Hepatocyte (in vitro differentiated cells): Measurements from ENCODE around the gene SERPINF2. TPM values are rescaled to one million over a fixed set of nuclear protein-coding genes. Genes with fewer than 3 reads are reported as not detected.

Experiments
- DNase-seq: peaks from one replicate; pipeline ENCODE4 v3.0.0-alpha.2; 2016; ENCODE audit warnings: low spot score
- H2AFZ ChIP-seq: fragments of 200-600 bp; sonication (generic); 2 replicates; pipeline ENCODE4 v1.6.0; 2016; ENCODE audit warnings: antibody characterized with exemption, mild to moderate bottlenecking
- H3K27ac ChIP-seq: fragments of 200-600 bp; sonication (generic); 2 replicates; pipeline ENCODE4 v1.5.1; 2016; ENCODE audit warnings: mild to moderate bottlenecking
- H3K27me3 ChIP-seq: fragments of 200-600 bp; sonication (generic); 2 replicates; pipeline ENCODE4 v1.6.1; 2016
- H3K36me3 ChIP-seq: fragments of 200-600 bp; sonication (generic); replicated peaks from 2 replicates; pipeline ENCODE4 v1.5.1; 2016; ENCODE audit warnings: low read depth; ENCODE audit not compliant: insufficient read depth
- H3K4me1 ChIP-seq: fragments of 200-600 bp; sonication (generic); 2 replicates; pipeline ENCODE4 v1.5.1; 2016; ENCODE audit warnings: mild to moderate bottlenecking, moderate library complexity; ENCODE audit not compliant: insufficient read depth
- H3K4me2 ChIP-seq: fragments of 200-600 bp; sonication (generic); 2 replicates; pipeline ENCODE4 v1.6.0; 2016
- H3K4me3 ChIP-seq: fragments of 200-600 bp; sonication (generic); 2 replicates; pipeline ENCODE4 v1.5.1; 2016; ENCODE audit warnings: mild to moderate bottlenecking
- H3K79me2 ChIP-seq: fragments of 200-600 bp; sonication (generic); 2 replicates; pipeline ENCODE4 v1.6.0; 2017; ENCODE audit warnings: mild to moderate bottlenecking
- H3K9me2 ChIP-seq: fragments of 200-600 bp; sonication (generic); replicated peaks from 2 replicates; pipeline ENCODE4 v1.6.0; 2017; ENCODE audit warnings: mild to moderate bottlenecking; ENCODE audit not compliant: insufficient read depth
- H3K9me3 ChIP-seq: fragments of 200-600 bp; sonication (generic); 2 replicates; pipeline ENCODE4 v1.5.1; 2016; ENCODE audit warnings: low read depth, mild to moderate bottlenecking
- H4K20me1 ChIP-seq: fragments of 200-600 bp; sonication (generic); 2 replicates; pipeline ENCODE4 v1.6.0; 2016; ENCODE audit warnings: mild to moderate bottlenecking; ENCODE audit not compliant: insufficient read depth, poor library complexity, severe bottlenecking
- EZH2 ChIP-seq: fragments of 200-600 bp; sonication (generic); IDR thresholded peaks from 2 replicates; pipeline ENCODE4 v1.6.1; 2016; ENCODE audit warnings: antibody characterized with exemption, mild to moderate bottlenecking, borderline replicate concordance
- EZH2phosphoT487 ChIP-seq: fragments of 200-600 bp; sonication (generic); IDR thresholded peaks from one replicate; pipeline ENCODE4 v1.6.1; 2018; ENCODE audit warnings: antibody characterized with exemption, mild to moderate bottlenecking, low read depth, moderate library complexity; ENCODE audit not compliant: unreplicated experiment, severe bottlenecking
- WGBS: methylation state at CpG from one replicate; pipeline ENCODE4 v1.1.6; 2016; ENCODE audit warnings: low lambda C conversion rate; ENCODE audit errors: missing lambda C conversion rate; 5-methylcytosine and 5-hydroxymethylcytosine counted together
- polyA plus RNA-seq: library from polyadenylated mRNA; unstranded; fragments of >200 nt; fragmentation: Nextera tagmentation; extraction: Ambion mirVana; gene quantifications from 2 replicates; pipeline ENCODE4 v1.2.1, GENCODE V29; 2016
- total RNA-seq: library from RNA; depleted of rRNA; stranded (reverse); fragments of >200 nt; gene quantifications from 2 replicates; pipeline ENCODE4 v1.2.3, GENCODE V29; 2014
- TF ChIP-seq, protein P1 (sequence below): fragments of 200-600 bp; sonication (generic); IDR thresholded peaks from 2 replicates; pipeline ENCODE4 v1.5.1; 2016; ENCODE audit warnings: antibody characterized with exemption, mild to moderate bottlenecking; ENCODE audit not compliant: poor library complexity

SERPINF2 gene
- total and polyA plus RNA-seq, 2 experiments from 2014 or later = 127 to 164 TPM

DNA sequence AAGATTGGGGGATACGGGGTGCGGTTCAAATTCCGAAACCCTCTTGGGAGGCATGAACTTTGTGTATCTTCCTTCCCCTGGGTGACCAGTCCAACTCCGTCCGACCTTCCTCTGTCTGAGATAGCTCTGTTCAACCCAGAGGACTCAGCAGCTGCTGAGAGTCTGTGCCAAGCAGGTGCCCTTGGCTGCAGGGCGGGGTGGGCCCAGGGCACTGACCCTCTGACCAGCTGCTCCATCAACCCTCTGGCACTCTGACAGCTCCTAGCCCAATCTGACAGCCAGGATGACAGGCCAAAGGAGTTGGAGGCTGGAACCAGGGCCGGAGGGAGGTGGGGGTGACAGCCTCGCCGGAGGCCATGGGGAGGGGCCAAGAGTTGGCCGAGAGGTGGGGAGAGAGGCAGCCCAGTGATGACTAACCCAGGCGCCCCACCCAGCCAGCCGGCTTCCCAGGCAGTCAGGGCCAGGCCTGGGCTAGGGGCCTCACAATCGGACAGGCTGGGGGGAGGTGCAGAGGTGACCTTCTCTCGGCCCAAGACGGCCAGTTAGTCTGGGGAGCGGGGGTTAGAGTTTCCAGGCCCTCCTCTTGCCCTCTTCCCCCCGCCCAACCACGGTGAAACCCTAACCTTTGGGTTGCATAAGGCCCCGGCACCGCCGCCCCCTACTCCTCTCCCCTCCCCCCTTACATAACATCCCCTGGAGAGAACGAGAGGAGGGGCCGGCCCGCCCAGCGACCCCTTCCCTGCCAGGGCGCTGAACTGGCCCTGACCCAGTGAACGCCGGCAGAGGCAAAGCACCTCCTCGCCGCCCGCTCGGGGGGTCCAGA lies 27.5 kb upstream of the SERPINF2 start:
- Histone ChIP-seq H3K9me2 (no peaks in the 10 kb centered on the region), H3K4me2 (peak overlapping the region; percentile 90), H3K36me3 (no peaks in the 10 kb centered on the region), H3K9me3 (no peaks in the 10 kb centered on the region), H3K27me3 (no peaks in the 10 kb centered on the region), H3K27ac (peak overlapping the region; percentile 97), H3K4me1 (peaks cover 35% of the 10 kb centered on the region), H3K79me2 (peaks cover 27% of the 10 kb centered on the region), H2AFZ (no peak overlapping the region), H4K20me1 (peaks cover 38% of the 10 kb centered on the region), H3K4me3 (peak overlapping the region; percentile 34)
- WGBS = 4% methylated on average over 20 of the region's 32 CpGs
- TF ChIP-seq EZH2phosphoT487 (no peak), EZH2 (no peak)
- peak; percentile 95 for DNase-seq

DNA sequence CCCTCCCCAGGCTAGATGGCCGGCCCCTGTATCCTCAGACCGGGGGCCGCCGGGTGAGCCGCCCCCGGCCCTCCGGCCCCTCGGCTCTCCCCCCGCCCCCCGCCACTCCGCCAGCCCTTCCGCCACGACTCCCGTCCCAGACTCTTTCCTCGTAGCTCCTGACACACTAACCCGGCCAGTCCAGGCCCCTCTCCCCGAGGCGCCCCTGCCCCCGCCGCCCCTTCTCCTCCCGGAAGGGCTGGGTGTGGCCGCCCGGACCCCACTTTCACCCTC lies 26.9 kb upstream of the SERPINF2 start:
- TF ChIP-seq EZH2phosphoT487 (no peak), EZH2 (no peak)
- TF ChIP-seq, protein P1, sequence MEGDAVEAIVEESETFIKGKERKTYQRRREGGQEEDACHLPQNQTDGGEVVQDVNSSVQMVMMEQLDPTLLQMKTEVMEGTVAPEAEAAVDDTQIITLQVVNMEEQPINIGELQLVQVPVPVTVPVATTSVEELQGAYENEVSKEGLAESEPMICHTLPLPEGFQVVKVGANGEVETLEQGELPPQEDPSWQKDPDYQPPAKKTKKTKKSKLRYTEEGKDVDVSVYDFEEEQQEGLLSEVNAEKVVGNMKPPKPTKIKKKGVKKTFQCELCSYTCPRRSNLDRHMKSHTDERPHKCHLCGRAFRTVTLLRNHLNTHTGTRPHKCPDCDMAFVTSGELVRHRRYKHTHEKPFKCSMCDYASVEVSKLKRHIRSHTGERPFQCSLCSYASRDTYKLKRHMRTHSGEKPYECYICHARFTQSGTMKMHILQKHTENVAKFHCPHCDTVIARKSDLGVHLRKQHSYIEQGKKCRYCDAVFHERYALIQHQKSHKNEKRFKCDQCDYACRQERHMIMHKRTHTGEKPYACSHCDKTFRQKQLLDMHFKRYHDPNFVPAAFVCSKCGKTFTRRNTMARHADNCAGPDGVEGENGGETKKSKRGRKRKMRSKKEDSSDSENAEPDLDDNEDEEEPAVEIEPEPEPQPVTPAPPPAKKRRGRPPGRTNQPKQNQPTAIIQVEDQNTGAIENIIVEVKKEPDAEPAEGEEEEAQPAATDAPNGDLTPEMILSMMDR = no peak
- H3K79me2 ChIP-seq = peaks cover 27% of the 10 kb centered on the region
- peaks cover 38% of the 10 kb centered on the region for H4K20me1 ChIP-seq
- H3K4me1 ChIP-seq = peaks cover 32% of the 10 kb centered on the region
- H3K9me3 ChIP-seq = no peaks in the 10 kb centered on the region
- no peaks in the 10 kb centered on the region for H3K27me3 ChIP-seq
- H3K4me2 ChIP-seq = peak overlapping the region; percentile 90
- H3K4me3 ChIP-seq = peak overlapping the region; percentile 34
- no peak for DNase-seq
- no peaks in the 10 kb centered on the region for H3K36me3 ChIP-seq
- WGBS = 0% methylated on average over 8 of the region's 23 CpGs
- no peaks in the 10 kb centered on the region for H3K9me2 ChIP-seq
- peak overlapping the region; percentile 97 for H3K27ac ChIP-seq
- no peak overlapping the region for H2AFZ ChIP-seq

DNA sequence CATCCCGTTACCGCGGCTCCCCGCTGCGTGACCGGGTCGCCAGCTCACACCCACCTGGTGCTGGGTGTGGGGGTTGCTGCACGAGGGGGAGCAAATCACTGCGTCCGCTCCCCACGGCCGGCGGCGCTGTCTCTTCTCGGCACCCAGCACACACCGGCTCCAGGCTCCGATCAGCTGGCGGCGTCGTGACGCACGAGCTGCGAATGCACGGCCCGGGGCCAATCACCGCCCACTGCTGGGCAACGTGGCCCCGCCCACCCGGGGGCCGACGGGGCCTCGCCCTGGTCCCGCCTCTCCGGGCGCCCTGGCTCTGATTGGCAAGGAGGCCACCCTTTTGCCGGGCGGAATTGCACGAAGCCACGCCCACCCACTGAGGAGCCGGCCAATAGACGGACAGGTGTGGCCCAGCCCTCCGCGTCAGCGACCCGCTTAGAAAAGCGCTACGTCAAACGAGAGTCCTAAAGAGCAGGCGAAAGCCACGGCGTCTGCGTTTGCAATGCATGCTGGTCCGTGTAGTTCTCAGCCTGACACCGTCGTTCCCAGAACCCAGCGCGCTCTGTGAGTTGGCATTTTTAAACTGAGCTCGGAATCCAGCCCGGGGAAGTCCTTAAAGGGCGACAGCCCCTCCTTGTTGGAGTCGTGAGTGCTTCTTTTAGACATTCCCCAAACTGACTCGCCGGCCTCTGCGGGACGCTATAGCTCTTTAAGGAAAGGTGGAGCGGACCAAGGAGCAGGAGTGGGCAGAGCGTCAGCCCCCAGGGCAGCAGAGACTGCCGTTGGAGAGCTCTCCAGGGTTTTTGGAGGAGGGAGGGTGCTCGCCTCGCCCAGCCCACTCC lies 26.4 kb upstream of the SERPINF2 start:
- Histone ChIP-seq H3K79me2 (peaks cover 27% of the 10 kb centered on the region), H3K9me3 (no peaks in the 10 kb centered on the region), H4K20me1 (peaks cover 33% of the 10 kb centered on the region), H3K4me3 (peak overlapping the region; percentile 34), H3K9me2 (no peaks in the 10 kb centered on the region), H3K27ac (peak overlapping the region; percentile 97), H3K4me1 (peaks cover 27% of the 10 kb centered on the region), H3K36me3 (no peaks in the 10 kb centered on the region), H2AFZ (peak overlapping the region; percentile 0), H3K4me2 (peak overlapping the region; percentile 90), H3K27me3 (no peaks in the 10 kb centered on the region)
- TF ChIP-seq EZH2 = no peak
- no peak for TF ChIP-seq EZH2phosphoT487
- TF ChIP-seq, protein P1 = no peak
- under 1% methylated on average over 56 of the region's 70 CpGs for WGBS
- DNase-seq = peak; percentile 100
